WTC11 (cell line): ENCODE results near the gene PER3.

Experiments
- CTCF ChIP-seq: fragments of 200-600 bp; IDR thresholded peaks from 2 replicates; pipeline ENCODE4 v1.8.0; 2022; ENCODE audit warnings: antibody characterized with exemption
- ZNF281 ChIP-seq: sonication (generic); formaldehyde crosslinking; IDR thresholded peaks from 2 replicates; pipeline ENCODE4 v1.8.0; 2023; ENCODE audit warnings: mild to moderate bottlenecking, missing genetic modification reagents

GRCh38 chr1:7879228-7879627, 95.1 kb downstream of the PER3 start:
- TF ChIP-seq ZNF281 (CRISPR knock-in tag): no peak
- TF ChIP-seq CTCF: no peak
